ENCODE data around the gene ATAD3B.
A peak's percentile ranks its signal among the peaks of the same experiment; 100 is the strongest.

Gene ATAD3B, protein sequence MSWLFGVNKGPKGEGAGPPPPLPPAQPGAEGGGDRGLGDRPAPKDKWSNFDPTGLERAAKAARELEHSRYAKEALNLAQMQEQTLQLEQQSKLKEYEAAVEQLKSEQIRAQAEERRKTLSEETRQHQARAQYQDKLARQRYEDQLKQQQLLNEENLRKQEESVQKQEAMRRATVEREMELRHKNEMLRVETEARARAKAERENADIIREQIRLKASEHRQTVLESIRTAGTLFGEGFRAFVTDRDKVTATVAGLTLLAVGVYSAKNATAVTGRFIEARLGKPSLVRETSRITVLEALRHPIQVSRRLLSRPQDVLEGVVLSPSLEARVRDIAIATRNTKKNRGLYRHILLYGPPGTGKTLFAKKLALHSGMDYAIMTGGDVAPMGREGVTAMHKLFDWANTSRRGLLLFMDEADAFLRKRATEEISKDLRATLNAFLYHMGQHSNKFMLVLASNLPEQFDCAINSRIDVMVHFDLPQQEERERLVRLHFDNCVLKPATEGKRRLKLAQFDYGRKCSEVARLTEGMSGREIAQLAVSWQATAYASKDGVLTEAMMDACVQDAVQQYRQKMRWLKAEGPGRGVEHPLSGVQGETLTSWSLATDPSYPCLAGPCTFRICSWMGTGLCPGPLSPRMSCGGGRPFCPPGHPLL

GRCh38 chr1:1471389-1472052 lies at the start of gene ATAD3B:
TSS of gene ATAD3B (plus strand) at chr1:1471765. CDS start at chr1:1471885, 120 bp downstream.
- peak within 1 kb of the TSS; percentile 86 for H3K4me3 ChIP-seq (ENCODE audit: low read length)
- TF ChIP-seq CTCF (IDR thresholded peaks at IDR 0.05; ENCODE audit: insufficient read depth, low read depth, low read length, missing control alignments), result no peak
- DNase-seq (ENCODE audit: low read depth), result peak; percentile 96

DNA sequence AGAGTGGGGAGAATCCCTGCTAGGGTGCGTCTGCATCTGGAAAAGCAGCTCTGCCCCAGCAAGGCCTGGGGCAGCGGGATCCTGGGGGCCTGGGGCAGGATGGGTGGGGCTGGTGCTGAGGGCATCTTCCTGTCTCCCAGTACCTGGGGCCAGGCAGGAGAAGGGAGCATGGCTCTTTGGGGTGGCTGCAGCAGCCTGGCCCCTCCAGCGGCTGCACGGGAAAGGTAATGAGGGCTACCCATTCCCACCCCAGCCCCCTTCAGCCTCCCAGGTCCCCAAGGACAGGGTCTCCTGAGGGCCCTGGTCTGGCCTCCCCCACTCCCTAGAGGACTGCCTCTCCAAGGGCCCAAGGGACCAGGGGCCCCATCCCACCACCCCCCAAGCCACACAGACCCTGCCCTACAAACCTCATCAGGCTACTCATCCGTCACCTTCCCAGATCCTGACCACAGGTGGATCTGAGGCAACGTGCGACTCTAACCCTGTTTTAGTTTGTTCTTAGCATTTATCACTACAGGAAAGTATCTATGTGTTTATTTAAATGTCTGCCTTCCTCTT lies 49.6 kb upstream of the ATAD3B start:
- DNase-seq (ENCODE audit: low read depth), result no peak

GRCh38 chr1:1422465-1423244 lies 48.9 kb upstream of the ATAD3B start:
- peak; percentile 80 for DNase-seq (ENCODE audit: low read depth)
- no peak overlapping the region for H3K4me3 ChIP-seq (ENCODE audit: low read length)
- TF ChIP-seq CTCF (IDR thresholded peaks at IDR 0.05; ENCODE audit: insufficient read depth, low read depth, low read length, missing control alignments), result no peak

More for the DNA sequence above, 49.6 kb upstream of the ATAD3B start:
- TF ChIP-seq CTCF (IDR thresholded peaks at IDR 0.05; ENCODE audit: insufficient read depth, low read depth, low read length, missing control alignments), result no peak
- no peak overlapping the region for H3K4me3 ChIP-seq (ENCODE audit: low read length)

DNA sequence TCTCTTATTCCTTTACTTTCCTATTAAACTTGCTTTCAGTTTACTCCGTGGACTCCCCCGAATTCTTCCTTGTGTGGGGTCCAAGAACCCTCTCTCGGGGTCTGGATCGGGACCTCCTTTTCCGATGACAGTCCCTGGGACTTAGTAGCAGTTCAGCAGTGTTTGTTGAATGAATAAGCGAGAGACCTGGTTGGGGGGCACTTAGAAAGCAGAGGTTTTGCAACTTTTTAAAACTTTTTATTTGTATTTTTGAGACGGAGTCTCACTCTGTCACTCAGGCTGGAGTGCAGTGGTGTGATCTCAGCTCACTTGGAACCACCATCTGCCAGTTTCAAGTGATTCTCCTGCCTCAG lies 48.3 kb upstream of the ATAD3B start:
- H3K4me3 ChIP-seq (ENCODE audit: low read length), result no peak overlapping the region
- DNase-seq (ENCODE audit: low read depth), result no peak

GRCh38 chr1:1424707-1425106 lies 46.9 kb upstream of the ATAD3B start:
- H3K4me3 ChIP-seq (ENCODE audit: low read length), result no peak overlapping the region
- no peak for DNase-seq (ENCODE audit: low read depth)
- no peak for TF ChIP-seq CTCF (IDR thresholded peaks at IDR 0.05; ENCODE audit: insufficient read depth, low read depth, low read length, missing control alignments)

More for the DNA sequence above, 48.3 kb upstream of the ATAD3B start:
- no peak for TF ChIP-seq CTCF (IDR thresholded peaks at IDR 0.05; ENCODE audit: insufficient read depth, low read depth, low read length, missing control alignments)

GRCh38 chr1:1425426-1425752 lies 46.2 kb upstream of the ATAD3B start:
- no peak for DNase-seq (ENCODE audit: low read depth)
- H3K4me3 ChIP-seq (ENCODE audit: low read length), result no peak overlapping the region

More at GRCh38 chr1:1425426-1425752, 46.2 kb upstream of the ATAD3B start:
- TF ChIP-seq CTCF (IDR thresholded peaks at IDR 0.05; ENCODE audit: insufficient read depth, low read depth, low read length, missing control alignments), result no peak
